A549 (cell line): ENCODE results near the gene DGKH. TPM values are rescaled to one million over a fixed set of nuclear protein-coding genes. Genes with fewer than 3 reads are reported as not detected.

Experiments used
- ATAC-seq, 2 experiments: fragments of 200-7000 bp in 1 of 2; fragments of >200 bp in 1 of 2; cut with Nextera tagmentation in 1 of 2; cut with Tn5 transposase in 1 of 2; 3 replicates each; pipeline versions ENCODE4 v1.8.0 to v1.9.1; 2018 to 2020; ENCODE audit warnings: mild to moderate bottlenecking in 1 of 2, moderate library complexity in 1 of 2
- CTCF ChIA-PET: fragments of 300-600 bp; sonication (Branson Sonifier 250); formaldehyde crosslinking; extraction: SDS; loops from one replicate; lab custom pipeline; 2021; ENCODE audit warnings: antibody characterized with exemption, inconsistent platforms; lab: Yijun Ruan, JAX
- POLR2A ChIA-PET: fragments of 350-600 bp; formaldehyde crosslinking; extraction: SDS; loops from one replicate; lab custom pipeline; 2021; ENCODE audit warnings: antibody characterized with exemption, inconsistent platforms; lab: Yijun Ruan, JAX
- DNase-seq, 2 experiments: peaks; one replicate each; pipeline versions ENCODE4 v3.0.0 to v3.0.0-alpha.2; 2011 to 2016; ENCODE audit warnings: low read depth in 1 of 2, low spot score in 1 of 2
- FAIRE-seq: peaks from 2 replicates; lab custom pipeline; 2011; peaks lifted over from hg19 to GRCh38; lab: Jason Lieb, UNC
- H3K27ac ChIP-seq, 2 experiments: fragments of >200 bp; sonication (Bioruptor Twin); formaldehyde crosslinking; 3 replicates each; pipeline ENCODE4 v1.5.1; 2016 to 2017
- H3K4me1 ChIP-seq: fragments of >200 bp; sonication (Bioruptor Twin); formaldehyde crosslinking; 3 replicates; pipeline ENCODE4 v1.6.1; 2016
- H3K4me2 ChIP-seq: fragments of >200 bp; sonication (Bioruptor Twin); formaldehyde crosslinking; 3 replicates; pipeline ENCODE4 v1.6.1; 2016
- H3K4me3 ChIP-seq: fragments of >200 bp; sonication (Bioruptor Twin); formaldehyde crosslinking; 3 replicates; pipeline ENCODE4 v1.5.1; 2016
- H3K9me3 ChIP-seq: fragments of >200 bp; sonication (Bioruptor Twin); formaldehyde crosslinking; 3 replicates; pipeline ENCODE4 v1.6.1; 2016
- BCL3 ChIP-seq: fragments of >200 bp; sonication (Bioruptor Twin); formaldehyde crosslinking; IDR thresholded peaks from 3 replicates; pipeline ENCODE4 v1.6.1; 2016
- CBX8 ChIP-seq: fragments of 200-600 bp; sonication (generic); IDR thresholded peaks from 2 replicates; pipeline ENCODE4 v1.6.1; 2016
- CEBPB ChIP-seq, 2 experiments: fragments of >200 bp in 1 of 2; sonication (Bioruptor Twin) in 1 of 2; formaldehyde crosslinking in 1 of 2; IDR thresholded peaks; 2 replicates each; pipeline ENCODE4 v1.6.1; 2012 to 2016
- CHD2 ChIP-seq: fragments of 150-350 bp; IDR thresholded peaks from 2 replicates; pipeline ENCODE4 v1.6.1; 2014; ENCODE audit warnings: low read length; ENCODE audit not compliant: partially characterized antibody
- CHD4 ChIP-seq: fragments of 200-600 bp; sonication (generic); IDR thresholded peaks from 2 replicates; pipeline ENCODE4 v1.6.1; 2016; ENCODE audit warnings: antibody characterized with exemption, mild to moderate bottlenecking, borderline replicate concordance
- CTCF ChIP-seq: fragments of >200 bp; sonication (Bioruptor Twin); formaldehyde crosslinking; IDR thresholded peaks from 3 replicates; pipeline ENCODE4 v1.5.1; 2016
- E2F6 ChIP-seq: IDR thresholded peaks from 2 replicates; pipeline ENCODE4 v1.6.1; 2012; ENCODE audit warnings: low read depth, borderline replicate concordance
- EP300 ChIP-seq, 2 experiments: fragments of >200 bp; sonication (Bioruptor Twin); formaldehyde crosslinking; IDR thresholded peaks; 2 replicates in 1 of 2; 3 replicates in 1 of 2; pipeline ENCODE4 v1.6.1; 2016 to 2017
- FOSB ChIP-seq: fragments of 250-450 bp; sonication (Bioruptor Pico); IDR thresholded peaks from 2 replicates; pipeline ENCODE4 v1.5.0; 2020; ENCODE audit warnings: mild to moderate bottlenecking, moderate library complexity
- FOXS1 ChIP-seq: fragments of 250-450 bp; sonication (Bioruptor Pico); IDR thresholded peaks from 2 replicates; pipeline ENCODE4 v1.5.0; 2020; ENCODE audit warnings: mild to moderate bottlenecking, moderate library complexity
- GATA3 ChIP-seq: IDR thresholded peaks from 2 replicates; pipeline ENCODE4 v1.6.1; 2012; ENCODE audit warnings: borderline replicate concordance
- HDAC2 ChIP-seq: fragments of 200-600 bp; sonication (generic); IDR thresholded peaks from 2 replicates; pipeline ENCODE4 v1.6.1; 2016
- HES2 ChIP-seq: fragments of >200 bp; sonication (Bioruptor Twin); formaldehyde crosslinking; IDR thresholded peaks from 2 replicates; pipeline ENCODE4 v1.6.1; 2016
- HOXA7 ChIP-seq: fragments of 250-450 bp; sonication (Bioruptor Pico); IDR thresholded peaks from 2 replicates; pipeline ENCODE4 v1.5.0; 2020; ENCODE audit warnings: mild to moderate bottlenecking, moderate library complexity
- HOXB13 ChIP-seq: fragments of 250-450 bp; sonication (Bioruptor Pico); IDR thresholded peaks from 2 replicates; pipeline ENCODE4 v1.5.0; 2020; ENCODE audit warnings: low read depth, mild to moderate bottlenecking, moderate library complexity
- JUNB ChIP-seq: fragments of >200 bp; sonication (Bioruptor Twin); formaldehyde crosslinking; IDR thresholded peaks from 2 replicates; pipeline ENCODE4 v1.6.1; 2016
- KDM1A ChIP-seq: fragments of 200-600 bp; sonication (generic); IDR thresholded peaks from 2 replicates; pipeline ENCODE4 v1.6.1; 2016; ENCODE audit warnings: low read depth, mild to moderate bottlenecking
- KDM5A ChIP-seq: fragments of 200-600 bp; sonication (generic); IDR thresholded peaks from 2 replicates; pipeline ENCODE4 v1.6.1; 2016; ENCODE audit warnings: antibody characterized with exemption, mild to moderate bottlenecking
- MAFK ChIP-seq: fragments of 450-650 bp; IDR thresholded peaks from 2 replicates; pipeline ENCODE4 v1.6.1; 2014; ENCODE audit not compliant: partially characterized antibody
- MAX ChIP-seq: IDR thresholded peaks from 2 replicates; pipeline ENCODE4 v1.6.1; 2012
- NPAS2 ChIP-seq: fragments of 250-450 bp; sonication (Bioruptor Pico); IDR thresholded peaks from 2 replicates; pipeline ENCODE4 v1.8.0; 2022; ENCODE audit warnings: mild to moderate bottlenecking, moderate library complexity, borderline replicate concordance
- REST ChIP-seq: fragments of 200-600 bp; sonication (generic); IDR thresholded peaks from 2 replicates; pipeline ENCODE4 v1.6.1; 2016; ENCODE audit warnings: antibody characterized with exemption, mild to moderate bottlenecking, moderate library complexity
- RNF2 ChIP-seq: fragments of 200-600 bp; sonication (generic); IDR thresholded peaks from 2 replicates; pipeline ENCODE4 v1.6.1; 2016; ENCODE audit warnings: low read depth, mild to moderate bottlenecking, antibody characterized with exemption, moderate library complexity, borderline replicate concordance
- ZC3H11A ChIP-seq: fragments of 450-650 bp; IDR thresholded peaks from 2 replicates; pipeline ENCODE4 v1.6.1; 2014; ENCODE audit warnings: antibody characterized with exemption, mild to moderate bottlenecking
- WGBS: methylation state at CpG from one replicate; pipeline ENCODE4 v1.1.6; 2017; ENCODE audit errors: missing lambda C conversion rate; 5-methylcytosine and 5-hydroxymethylcytosine counted together
- polyA plus RNA-seq, 4 experiments: library from polyadenylated mRNA; depleted of rRNA in 3 of 4; stranded (reverse); fragments of >200 nt; fragmentation: RNase III in 1 of 4; extraction: RNeasy Plus Mini Kit Qiagen cat#74134 plus additional on column Dnase treatment in 1 of 4; gene quantifications; 2 replicates in 3 of 4; 3 replicates in 1 of 4; pipeline ENCODE4 v1.2.3, GENCODE V29; 2011 to 2017
- TF ChIP-seq, protein P1 (sequence below): fragments of 250-450 bp; sonication (Bioruptor Pico); IDR thresholded peaks from 2 replicates; pipeline ENCODE4 v1.5.0; 2020; ENCODE audit warnings: low read depth, mild to moderate bottlenecking, moderate library complexity

The DGKH gene
- polyA plus RNA-seq, 2 of the 4 experiments (the other 2 are of a cell fraction): 3.8 to 6.7 TPM

DNA sequence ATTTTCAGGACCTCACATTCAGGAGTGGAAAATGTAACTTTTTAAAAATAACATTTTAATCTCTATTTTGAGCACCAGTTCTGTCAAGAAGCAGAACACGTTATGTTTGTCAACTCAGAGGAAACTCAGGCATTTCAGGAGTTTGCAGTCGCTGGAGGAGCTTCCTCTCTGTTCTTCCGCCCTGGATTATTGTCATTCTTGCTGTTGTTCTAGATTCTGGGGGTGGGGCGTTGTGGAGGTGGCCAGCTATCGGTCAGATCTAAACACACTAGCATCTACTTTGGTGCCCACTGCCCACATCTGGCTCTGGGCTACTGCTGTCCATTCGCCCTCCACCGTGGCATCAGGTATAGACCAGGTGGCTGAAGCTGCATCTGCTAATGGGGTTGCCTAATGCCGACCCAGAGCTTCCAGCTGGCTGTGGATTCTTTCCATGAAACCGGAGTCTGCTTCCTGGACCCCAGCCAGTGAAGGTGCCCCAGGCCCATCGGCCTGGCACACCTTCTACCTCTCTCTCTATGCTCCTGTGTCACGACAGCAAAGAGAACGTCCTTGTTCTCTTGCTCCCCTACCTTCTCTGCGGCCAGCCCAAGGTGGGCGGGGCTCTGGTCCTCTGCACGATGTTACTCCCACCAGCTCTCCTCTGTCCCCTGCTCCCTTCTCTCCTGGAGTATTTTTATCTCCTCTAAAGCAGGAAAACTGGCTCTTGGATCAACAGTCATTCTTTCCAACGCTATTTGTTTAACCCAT lies 36.7 kb upstream of the DGKH start:
- Histone ChIP-seq H3K4me2 (no peak overlapping the region), H3K4me1 (no peaks in the 10 kb centered on the region), H3K9me3 (no peaks in the 10 kb centered on the region), H3K27ac (no peak overlapping the region), H3K4me3 (no peak overlapping the region)
- TF ChIP-seq CHD4: no peak
- TF ChIP-seq HDAC2: no peak
- no peak for TF ChIP-seq BCL3
- no peak for TF ChIP-seq JUNB
- TF ChIP-seq RNF2: no peak
- no peak for TF ChIP-seq CTCF
- TF ChIP-seq HOXB13 (CRISPR knock-in tag): no peak
- no peak for TF ChIP-seq CHD2
- TF ChIP-seq, protein P1, sequence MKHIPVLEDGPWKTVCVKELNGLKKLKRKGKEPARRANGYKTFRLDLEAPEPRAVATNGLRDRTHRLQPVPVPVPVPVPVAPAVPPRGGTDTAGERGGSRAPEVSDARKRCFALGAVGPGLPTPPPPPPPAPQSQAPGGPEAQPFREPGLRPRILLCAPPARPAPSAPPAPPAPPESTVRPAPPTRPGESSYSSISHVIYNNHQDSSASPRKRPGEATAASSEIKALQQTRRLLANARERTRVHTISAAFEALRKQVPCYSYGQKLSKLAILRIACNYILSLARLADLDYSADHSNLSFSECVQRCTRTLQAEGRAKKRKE (CRISPR knock-in tag): no peak
- TF ChIP-seq ZC3H11A: no peak
- no peak for TF ChIP-seq CBX8
- no peak for FAIRE-seq
- DNase-seq: no peak
- ChIA-PET POLR2A (no interaction called here), CTCF (interaction anchor here (0.6 to 1.2 kb wide), 3 partner anchors 23 to 343 kb away, joined by 3 to 6 read pairs (median 3); no protein-coding TSS in a partner anchor)
- ATAC-seq: no peak
- 60% methylated on average over 15 of the region's 16 CpGs for whole genome bisulfite sequencing

DNA sequence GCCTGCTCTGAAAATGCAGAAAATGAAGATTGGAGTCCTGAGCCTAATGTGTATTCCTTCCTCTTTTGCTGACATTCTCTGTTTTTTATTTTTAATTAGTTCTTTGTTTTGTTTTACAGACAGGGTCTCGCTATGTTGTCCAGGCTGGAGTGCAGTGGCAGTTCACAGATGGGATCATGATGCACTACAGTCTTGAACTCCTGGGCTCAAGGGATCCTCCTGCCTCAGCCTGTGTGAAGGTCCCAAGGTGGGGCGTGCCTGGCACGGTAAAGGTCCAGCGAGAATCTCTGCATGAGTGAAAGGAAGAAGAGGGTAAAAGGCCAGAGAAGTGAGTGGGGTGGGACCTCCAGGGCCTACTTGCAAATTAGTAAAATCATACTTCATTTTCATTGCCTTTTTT lies 34.3 kb upstream of the DGKH start:
- ChIA-PET POLR2A (no interaction called here), CTCF (no interaction called here)
- Histone ChIP-seq H3K9me3 (no peaks in the 10 kb centered on the region), H3K4me1 (no peaks in the 10 kb centered on the region), H3K27ac (no peak overlapping the region), H3K4me3 (no peak overlapping the region), H3K4me2 (no peak overlapping the region)
- no peak for FAIRE-seq
- ATAC-seq: no peak
- 87% methylated on average over 4 of the region's 4 CpGs for WGBS
- no peak for DNase-seq
- TF ChIP-seq KDM5A: no peak

GRCh38 chr13:42017264-42017663 lies 31.2 kb upstream of the DGKH start:
- Histone ChIP-seq H3K4me2 (no peak overlapping the region), H3K4me3 (no peak overlapping the region), H3K9me3 (no peaks in the 10 kb centered on the region), H3K4me1 (no peaks in the 10 kb centered on the region), H3K27ac (no peak overlapping the region)
- ChIA-PET POLR2A (no interaction called here), CTCF (no interaction called here)
- no peak for FAIRE-seq
- no peak for DNase-seq
- 76% methylated on average over 2 of the region's 2 CpGs for WGBS
- ATAC-seq: no peak
- TF ChIP-seq E2F6: no peak
- TF ChIP-seq FOXS1: no peak
- no peak for TF ChIP-seq KDM1A
- no peak for TF ChIP-seq FOSB
- TF ChIP-seq EP300 (IDR thresholded peaks at IDR 0.05): no peak
- TF ChIP-seq HOXA7: no peak
- TF ChIP-seq MAFK: no peak
- TF ChIP-seq NPAS2: no peak
- TF ChIP-seq HES2: no peak
- TF ChIP-seq REST: no peak
- TF ChIP-seq GATA3: no peak
- no peak for TF ChIP-seq KDM5A
- no peak for TF ChIP-seq MAX
- TF ChIP-seq CEBPB (IDR thresholded peaks at IDR 0.05): no peak
